ENCODE measurements around the gene MAML3.

MAML3 gene

GRCh38 chr4:140082391-140082755 is 71.6 kb downstream of the MAML3 start:
- H3K27ac ChIP-seq (ENCODE audit: low read length) = no peak overlapping the region

DNA sequence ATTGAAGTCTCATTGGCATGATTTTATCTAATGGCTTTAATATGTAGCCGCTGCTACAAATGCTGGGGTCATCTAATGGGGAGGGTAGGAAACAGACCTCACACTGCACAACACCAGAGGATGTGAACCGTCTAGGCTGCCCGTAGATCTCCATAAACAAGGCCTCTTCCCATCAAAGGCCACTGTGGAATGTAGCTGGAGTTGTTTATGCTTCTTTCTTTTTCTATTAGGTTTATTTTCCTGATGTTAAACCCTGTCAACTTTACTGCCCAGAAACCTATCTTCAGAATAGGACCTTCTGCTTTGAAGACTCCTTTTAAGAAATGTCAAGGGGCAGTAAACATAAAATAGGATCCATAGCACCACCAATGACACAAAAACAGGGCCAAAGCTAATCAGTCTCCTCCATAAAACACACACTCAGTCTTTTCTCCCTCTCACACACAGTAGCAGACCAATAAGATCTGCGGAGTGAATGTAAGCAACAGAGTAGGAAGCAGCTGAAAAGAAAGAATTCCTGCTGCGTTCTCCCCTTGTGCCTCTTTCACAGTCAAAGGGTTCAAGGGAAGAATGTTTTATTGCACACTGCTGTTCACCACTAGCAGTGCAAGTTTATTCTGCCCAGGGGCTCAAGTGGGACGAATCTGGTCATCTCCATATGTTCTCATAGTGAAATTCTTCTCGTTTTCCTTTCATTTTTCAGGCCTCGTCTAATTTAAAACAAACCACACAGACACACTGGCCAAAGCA is 72.2 kb downstream of the MAML3 start:
- H3K4me1 ChIP-seq (ENCODE audit: insufficient read depth, low read length) = peaks cover 34% of the 10 kb centered on the region
- H3K36me3 ChIP-seq (ENCODE audit: insufficient read depth, low read depth, low read length) = no peaks in the 10 kb centered on the region
- no peak overlapping the region for H3K4me3 ChIP-seq (ENCODE audit: low read length)
- H3K27ac ChIP-seq (ENCODE audit: low read length) = no peak overlapping the region
- no peak overlapping the region for H3K9ac ChIP-seq (ENCODE audit: low read depth, low read length)
- no peaks in the 10 kb centered on the region for H3K9me3 ChIP-seq (ENCODE audit: insufficient read depth, low read depth, low read length)
- no peaks in the 10 kb centered on the region for H3K27me3 ChIP-seq (ENCODE audit: insufficient read depth, low read length)

More at GRCh38 chr4:140082391-140082755, 71.6 kb downstream of the MAML3 start:
- H3K4me3 ChIP-seq (ENCODE audit: low read length) = no peak overlapping the region
- no peaks in the 10 kb centered on the region for H3K9me3 ChIP-seq (ENCODE audit: insufficient read depth, low read depth, low read length)
- no peaks in the 10 kb centered on the region for H3K36me3 ChIP-seq (ENCODE audit: insufficient read depth, low read depth, low read length)
- peaks cover 34% of the 10 kb centered on the region for H3K4me1 ChIP-seq (ENCODE audit: insufficient read depth, low read length)
- H3K9ac ChIP-seq (ENCODE audit: low read depth, low read length) = no peak overlapping the region
- H3K27me3 ChIP-seq (ENCODE audit: insufficient read depth, low read length) = no peaks in the 10 kb centered on the region

- Histone ChIP-seq H3K27me3 (ENCODE audit: insufficient read depth, low read length) (no peaks in the 10 kb centered on the region), H3K4me3 (ENCODE audit: low read length) (no peak overlapping the region), H3K9me3 (ENCODE audit: insufficient read depth, low read depth, low read length) (no peaks in the 10 kb centered on the region), H3K36me3 (ENCODE audit: insufficient read depth, low read depth, low read length) (no peaks in the 10 kb centered on the region), H3K9ac (ENCODE audit: low read depth, low read length) (no peak overlapping the region), H3K27ac (ENCODE audit: low read length) (no peak overlapping the region), H3K4me1 (ENCODE audit: insufficient read depth, low read length) (peaks cover 34% of the 10 kb centered on the region)
Observed at GRCh38 chr4:140080883-140081282, 73.1 kb downstream of the MAML3 start.

DNA sequence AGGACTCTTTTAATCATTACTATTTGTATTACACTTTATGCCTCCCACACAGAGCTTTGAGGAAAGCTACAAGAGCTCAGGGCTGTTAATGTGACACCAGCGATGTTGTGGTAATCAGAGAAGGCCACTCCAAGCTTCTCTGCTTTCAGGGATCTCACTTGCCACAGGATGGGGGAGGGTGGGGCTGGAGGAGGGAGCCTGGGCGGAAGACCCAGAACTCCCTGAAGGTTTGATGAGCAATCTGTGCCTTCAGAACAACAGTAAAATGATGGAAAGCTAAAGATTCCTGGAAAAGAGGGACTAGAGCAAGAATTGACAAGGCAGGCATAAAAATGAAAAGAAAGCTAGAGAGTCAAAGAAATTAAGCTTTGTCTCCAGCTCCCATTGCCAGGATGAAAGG is 75.6 kb downstream of the MAML3 start:
- Histone ChIP-seq H3K9me3 (ENCODE audit: insufficient read depth, low read depth, low read length) (no peaks in the 10 kb centered on the region), H3K27me3 (ENCODE audit: insufficient read depth, low read length) (no peaks in the 10 kb centered on the region), H3K4me1 (ENCODE audit: insufficient read depth, low read length) (peaks cover 28% of the 10 kb centered on the region), H3K27ac (ENCODE audit: low read length) (peak overlapping the region; percentile 48), H3K9ac (ENCODE audit: low read depth, low read length) (no peak overlapping the region; the same call in 1 of the 2 replicates), H3K36me3 (ENCODE audit: insufficient read depth, low read depth, low read length) (no peaks in the 10 kb centered on the region), H3K4me3 (ENCODE audit: low read length) (0 out of 2 replicates have a peak overlapping the region, but pooled peaks have one; percentile 27)

DNA sequence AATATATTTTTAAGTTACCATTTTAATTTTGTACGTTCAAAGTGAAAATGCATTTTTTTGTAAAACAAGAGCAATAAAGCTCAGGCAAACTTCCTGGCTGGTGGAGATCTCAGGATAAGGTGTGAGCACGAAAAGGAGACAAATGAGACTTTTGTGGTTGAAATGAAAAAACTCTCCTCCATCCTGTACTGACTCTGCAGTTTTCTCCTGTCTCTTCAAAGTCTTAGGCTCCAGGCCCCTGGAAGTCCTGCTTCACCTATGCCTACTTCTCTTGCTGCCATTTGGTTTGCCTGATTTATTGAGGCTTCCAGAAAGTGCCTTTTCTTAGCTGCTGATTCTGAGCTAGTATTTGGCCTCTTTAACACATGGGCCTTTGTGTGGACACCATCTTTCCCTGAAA is 77.7 kb downstream of the MAML3 start:
- no peak overlapping the region for H3K9ac ChIP-seq (ENCODE audit: low read depth, low read length)

DNA sequence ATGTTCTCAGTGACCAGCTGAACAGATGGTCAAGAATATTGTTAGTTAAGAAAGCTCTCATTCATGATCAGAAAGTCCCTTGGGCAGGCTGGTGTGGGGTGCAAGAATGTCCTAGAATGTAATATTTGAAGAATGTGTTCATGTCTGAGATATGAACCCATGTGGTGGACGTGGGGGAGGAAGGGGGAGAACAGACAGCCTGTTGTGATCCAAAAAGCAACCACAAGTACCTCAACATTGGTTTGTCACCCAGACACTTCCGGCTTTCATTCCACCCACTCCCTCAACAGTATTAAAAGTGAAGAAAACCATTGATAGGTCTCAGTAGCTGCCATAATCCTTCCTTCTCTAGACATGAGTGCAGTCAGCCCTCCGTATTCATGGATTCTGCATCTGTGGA is 82.2 kb downstream of the MAML3 start:
- Histone ChIP-seq H3K27me3 (ENCODE audit: insufficient read depth, low read length) (no peaks in the 10 kb centered on the region), H3K4me1 (ENCODE audit: insufficient read depth, low read length) (peaks cover 8% of the 10 kb centered on the region), H3K4me3 (ENCODE audit: low read length) (no peak overlapping the region), H3K27ac (ENCODE audit: low read length) (no peak overlapping the region), H3K9me3 (ENCODE audit: insufficient read depth, low read depth, low read length) (no peaks in the 10 kb centered on the region), H3K36me3 (ENCODE audit: insufficient read depth, low read depth, low read length) (no peaks in the 10 kb centered on the region), H3K9ac (ENCODE audit: low read depth, low read length) (no peak overlapping the region)

More for the DNA sequence above, 77.7 kb downstream of the MAML3 start:
- H3K4me3 ChIP-seq (ENCODE audit: low read length) = no peak overlapping the region
- H3K27ac ChIP-seq (ENCODE audit: low read length) = no peak overlapping the region
- H3K36me3 ChIP-seq (ENCODE audit: insufficient read depth, low read depth, low read length) = no peaks in the 10 kb centered on the region
- no peaks in the 10 kb centered on the region for H3K9me3 ChIP-seq (ENCODE audit: insufficient read depth, low read depth, low read length)
- H3K4me1 ChIP-seq (ENCODE audit: insufficient read depth, low read length) = peaks cover 18% of the 10 kb centered on the region
- H3K27me3 ChIP-seq (ENCODE audit: insufficient read depth, low read length) = no peaks in the 10 kb centered on the region

- Histone ChIP-seq H3K4me1 (ENCODE audit: insufficient read depth, low read length) (peaks cover 8% of the 10 kb centered on the region), H3K9me3 (ENCODE audit: insufficient read depth, low read depth, low read length) (no peaks in the 10 kb centered on the region), H3K9ac (ENCODE audit: low read depth, low read length) (no peak overlapping the region), H3K27me3 (ENCODE audit: insufficient read depth, low read length) (no peaks in the 10 kb centered on the region), H3K27ac (ENCODE audit: low read length) (no peak overlapping the region), H3K4me3 (ENCODE audit: low read length) (no peak overlapping the region), H3K36me3 (ENCODE audit: insufficient read depth, low read depth, low read length) (no peaks in the 10 kb centered on the region)
Observed at GRCh38 chr4:140070973-140071372, 83.0 kb downstream of the MAML3 start.

GRCh38 chr4:140070366-140070765 is 83.6 kb downstream of the MAML3 start:
- H3K36me3 ChIP-seq (ENCODE audit: insufficient read depth, low read depth, low read length) = no peaks in the 10 kb centered on the region
- H3K27ac ChIP-seq (ENCODE audit: low read length) = no peak overlapping the region
- no peaks in the 10 kb centered on the region for H3K27me3 ChIP-seq (ENCODE audit: insufficient read depth, low read length)
- no peak overlapping the region for H3K9ac ChIP-seq (ENCODE audit: low read depth, low read length)
- H3K9me3 ChIP-seq (ENCODE audit: insufficient read depth, low read depth, low read length) = no peaks in the 10 kb centered on the region
- H3K4me3 ChIP-seq (ENCODE audit: low read length) = no peak overlapping the region
- H3K4me1 ChIP-seq (ENCODE audit: insufficient read depth, low read length) = peaks cover 8% of the 10 kb centered on the region

- peaks cover 8% of the 10 kb centered on the region for H3K4me1 ChIP-seq (ENCODE audit: insufficient read depth, low read length)
- no peaks in the 10 kb centered on the region for H3K9me3 ChIP-seq (ENCODE audit: insufficient read depth, low read depth, low read length)
Observed at GRCh38 chr4:140069066-140069465, 84.9 kb downstream of the MAML3 start.

GRCh38 chr4:140068271-140068670 is 85.7 kb downstream of the MAML3 start:
- H3K9me3 ChIP-seq (ENCODE audit: insufficient read depth, low read depth, low read length) = no peaks in the 10 kb centered on the region
- H3K9ac ChIP-seq (ENCODE audit: low read depth, low read length) = no peak overlapping the region
- H3K4me1 ChIP-seq (ENCODE audit: insufficient read depth, low read length) = peaks cover 8% of the 10 kb centered on the region
- H3K36me3 ChIP-seq (ENCODE audit: insufficient read depth, low read depth, low read length) = no peaks in the 10 kb centered on the region
- H3K27me3 ChIP-seq (ENCODE audit: insufficient read depth, low read length) = no peaks in the 10 kb centered on the region
- no peak overlapping the region for H3K27ac ChIP-seq (ENCODE audit: low read length)
- no peak overlapping the region for H3K4me3 ChIP-seq (ENCODE audit: low read length)

More at GRCh38 chr4:140069066-140069465, 84.9 kb downstream of the MAML3 start:
- no peak overlapping the region for H3K27ac ChIP-seq (ENCODE audit: low read length)
- H3K36me3 ChIP-seq (ENCODE audit: insufficient read depth, low read depth, low read length) = no peaks in the 10 kb centered on the region
- no peak overlapping the region for H3K4me3 ChIP-seq (ENCODE audit: low read length)
- no peaks in the 10 kb centered on the region for H3K27me3 ChIP-seq (ENCODE audit: insufficient read depth, low read length)
- H3K9ac ChIP-seq (ENCODE audit: low read depth, low read length) = no peak overlapping the region

DNA sequence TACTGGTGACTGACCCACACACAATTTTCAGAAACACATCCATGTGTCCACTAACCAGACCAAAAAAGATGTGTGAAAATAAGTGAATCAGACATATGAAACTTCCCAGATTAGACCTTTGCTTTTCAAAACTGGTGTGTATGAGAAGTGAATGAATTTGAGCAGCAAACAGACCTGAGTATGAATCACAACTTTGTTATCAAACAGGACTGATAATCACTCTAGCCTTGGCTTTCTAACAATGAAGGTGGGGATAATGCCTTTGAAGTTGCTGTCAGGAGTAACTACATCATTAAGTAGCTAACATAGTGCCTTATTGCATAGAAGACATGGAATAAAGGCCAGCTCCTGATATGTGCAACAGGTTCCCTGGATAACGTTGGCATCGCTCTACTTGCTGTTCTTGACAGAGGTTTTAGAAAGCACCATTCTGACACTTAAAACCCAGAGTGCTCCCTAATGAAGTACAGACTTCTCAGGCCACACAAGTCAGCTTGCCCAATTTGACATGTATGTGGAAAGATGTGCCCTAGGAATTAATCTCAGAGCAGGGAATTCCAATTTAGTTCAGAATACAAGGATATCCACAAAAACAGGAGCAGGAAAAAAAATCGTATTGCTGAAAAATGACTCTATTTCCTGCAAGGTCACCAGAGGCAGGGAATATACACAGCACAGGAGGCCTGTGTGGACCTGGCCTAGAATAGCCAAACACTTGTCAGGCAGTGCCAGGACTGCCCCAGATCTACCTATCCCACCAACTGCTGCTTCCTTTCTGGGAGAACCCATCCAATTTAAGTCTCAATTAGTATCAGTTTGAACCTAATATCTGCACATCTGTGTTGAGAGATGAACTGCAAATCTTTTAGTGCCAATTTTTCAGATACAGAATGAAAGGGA is 87.7 kb downstream of the MAML3 start:
- Histone ChIP-seq H3K27me3 (ENCODE audit: insufficient read depth, low read length) (no peaks in the 10 kb centered on the region), H3K36me3 (ENCODE audit: insufficient read depth, low read depth, low read length) (no peaks in the 10 kb centered on the region), H3K4me3 (ENCODE audit: low read length) (no peak overlapping the region), H3K4me1 (ENCODE audit: insufficient read depth, low read length) (peaks cover 10% of the 10 kb centered on the region), H3K9ac (ENCODE audit: low read depth, low read length) (no peak overlapping the region), H3K9me3 (ENCODE audit: insufficient read depth, low read depth, low read length) (no peaks in the 10 kb centered on the region), H3K27ac (ENCODE audit: low read length) (no peak overlapping the region)

DNA sequence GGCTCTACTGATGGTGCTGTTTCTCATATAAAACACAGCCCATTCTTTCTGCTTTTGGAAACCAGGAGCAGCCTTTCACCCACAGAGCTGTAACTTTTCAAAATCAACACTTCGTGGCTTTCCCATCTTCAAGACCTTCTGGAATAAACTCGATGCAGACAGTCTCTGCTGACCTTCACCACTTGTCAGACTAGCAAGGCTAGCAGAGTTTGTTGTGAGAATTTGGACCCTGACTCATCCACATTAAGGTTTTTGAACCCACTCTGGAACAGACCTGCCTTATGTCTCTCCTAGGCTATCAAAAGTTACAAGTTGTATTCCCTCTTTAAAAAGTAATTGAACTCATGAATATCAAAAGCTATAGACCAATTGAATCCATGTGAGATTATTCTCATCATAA is 88.6 kb downstream of the MAML3 start:
- Histone ChIP-seq H3K4me1 (ENCODE audit: insufficient read depth, low read length) (peaks cover 10% of the 10 kb centered on the region), H3K27ac (ENCODE audit: low read length) (no peak overlapping the region), H3K27me3 (ENCODE audit: insufficient read depth, low read length) (no peaks in the 10 kb centered on the region), H3K9ac (ENCODE audit: low read depth, low read length) (no peak overlapping the region), H3K4me3 (ENCODE audit: low read length) (no peak overlapping the region), H3K9me3 (ENCODE audit: insufficient read depth, low read depth, low read length) (no peaks in the 10 kb centered on the region), H3K36me3 (ENCODE audit: insufficient read depth, low read depth, low read length) (no peaks in the 10 kb centered on the region)

All from iPS-20b (cell line).